SK-N-SH (cell line): ENCODE results near the gene GATC. TPM values are rescaled to one million over a fixed set of nuclear protein-coding genes. Genes with fewer than 3 reads are reported as not detected.

ENCODE experiments used
- CTCF ChIA-PET: fragments of 300-600, 350-600 bp; formaldehyde crosslinking; extraction: SDS; loops from one replicate; lab custom pipeline; 2021; lab: Yijun Ruan, JAX
- POLR2A ChIA-PET: fragments of 350-600 bp; sonication (Branson Sonifier 250); formaldehyde crosslinking; extraction: SDS; loops from one replicate; lab custom pipeline; 2020; ENCODE audit warnings: antibody characterized with exemption, inconsistent platforms; lab: Yijun Ruan, JAX
- DNase-seq: peaks from one replicate; pipeline ENCODE4 v3.0.0; 2012
- H2AFZ ChIP-seq: fragments of 200-600 bp; sonication (generic); 2 replicates; pipeline ENCODE4 v1.8.1; 2016; ENCODE audit warnings: antibody characterized with exemption, mild to moderate bottlenecking, low read depth
- H3F3A ChIP-seq: fragments of 200-600 bp; sonication (generic); replicated peaks from 2 replicates; pipeline ENCODE3; 2016; ENCODE audit warnings: antibody characterized with exemption, mild to moderate bottlenecking; ENCODE audit not compliant: insufficient read depth
- H3K27ac ChIP-seq, 2 experiments: fragments of 200-500 bp in 1 of 2; fragments of 200-600 bp in 1 of 2; sonication (Bioruptor generic) in 1 of 2; sonication (generic), shearing (Covaris generic) in 1 of 2; 2 replicates each; pipeline versions ENCODE4 v1.5.1 to v1.6.1; 2014 to 2016; ENCODE audit warnings: low read depth in 2 of 2, inconsistent platforms in 1 of 2, low read length in 1 of 2, mild to moderate bottlenecking in 1 of 2, mixed read lengths in 1 of 2
- H3K27me3 ChIP-seq: fragments of 200-600 bp; sonication (generic), shearing (Covaris generic); 2 replicates; pipeline ENCODE4 v1.6.1; 2016; ENCODE audit warnings: mixed run types; ENCODE audit not compliant: insufficient read depth
- H3K36me3 ChIP-seq, 2 experiments: fragments of 200-500 bp in 1 of 2; fragments of 200-600 bp in 1 of 2; sonication (Bioruptor generic) in 1 of 2; sonication (generic) in 1 of 2; replicated peaks in 1 of 2; 2 replicates each; pipeline versions ENCODE3 to v1.5.1; 2014 to 2016; ENCODE audit warnings: low read length in 1 of 2, mild to moderate bottlenecking in 1 of 2; ENCODE audit not compliant: insufficient read depth in 2 of 2, control insufficient read depth in 1 of 2
- H3K4me1 ChIP-seq, 2 experiments: fragments of 200-500 bp in 1 of 2; fragments of 200-600 bp in 1 of 2; sonication (Bioruptor generic) in 1 of 2; sonication (generic), shearing (Covaris generic) in 1 of 2; 2 replicates each; pipeline versions ENCODE4 v1.5.1 to v1.6.1; 2014 to 2016; ENCODE audit warnings: low read depth in 1 of 2, low read length in 1 of 2, mixed run types in 1 of 2; ENCODE audit not compliant: insufficient read depth in 2 of 2, control insufficient read depth in 1 of 2
- H3K4me2 ChIP-seq: fragments of 200-600 bp; sonication (generic), shearing (Covaris generic); 2 replicates; pipeline ENCODE4 v1.6.1; 2017; ENCODE audit warnings: mixed run types
- H3K4me3 ChIP-seq, 2 experiments: fragments of 200-500 bp in 1 of 2; fragments of 200-600 bp in 1 of 2; sonication (Bioruptor generic) in 1 of 2; sonication (generic), shearing (Covaris generic) in 1 of 2; 2 replicates each; pipeline versions ENCODE4 v1.5.1 to v1.8.1; 2014 to 2016; ENCODE audit warnings: low read depth in 2 of 2, inconsistent platforms in 1 of 2, low read length in 1 of 2, mild to moderate bottlenecking in 1 of 2, mixed read lengths in 1 of 2, moderate library complexity in 1 of 2
- H3K79me2 ChIP-seq: fragments of 200-600 bp; sonication (generic); 2 replicates; pipeline ENCODE4 v1.8.1; 2017; ENCODE audit warnings: mild to moderate bottlenecking; ENCODE audit not compliant: insufficient read depth
- H3K9ac ChIP-seq: fragments of 200-600 bp; sonication (generic); 2 replicates; pipeline ENCODE4 v1.6.1; 2017; ENCODE audit warnings: mixed run types
- H3K9me2 ChIP-seq: fragments of 200-600 bp; sonication (generic); 2 replicates; pipeline ENCODE4 v1.6.1; 2017; ENCODE audit warnings: mixed run types
- H3K9me3 ChIP-seq: fragments of 200-600 bp; sonication (generic); 2 replicates; pipeline ENCODE4 v1.6.1; 2017; ENCODE audit warnings: mixed run types, mild to moderate bottlenecking, moderate library complexity
- H4K20me1 ChIP-seq: fragments of 200-600 bp; sonication (generic); 2 replicates; pipeline ENCODE4 v1.6.1; 2017; ENCODE audit warnings: mild to moderate bottlenecking, mixed run types; ENCODE audit not compliant: insufficient read depth
- CHD2 ChIP-seq: fragments of 150-350 bp; IDR thresholded peaks from 2 replicates; pipeline ENCODE4 v1.6.1; 2018; ENCODE audit warnings: low read length; ENCODE audit not compliant: partially characterized antibody
- CTCF ChIP-seq: fragments of 200-600 bp; sonication (generic); IDR thresholded peaks from 2 replicates; pipeline ENCODE4 v1.6.1; 2017; ENCODE audit warnings: antibody characterized with exemption, mild to moderate bottlenecking, moderate library complexity
- ELF1 ChIP-seq: IDR thresholded peaks from 2 replicates; pipeline ENCODE4 v1.4.0; 2012
- FOSL2 ChIP-seq: IDR thresholded peaks from 2 replicates; pipeline ENCODE4 v1.4.0; 2012; ENCODE audit warnings: low read depth, mild to moderate bottlenecking, moderate library complexity, borderline replicate concordance
- FOXJ3 ChIP-seq: sonication (generic); formaldehyde crosslinking; IDR thresholded peaks from 2 replicates; pipeline ENCODE4 v1.5.1; 2020; ENCODE audit warnings: mild to moderate bottlenecking, missing genetic modification reagents
- GATA2 ChIP-seq: sonication (generic); formaldehyde crosslinking; IDR thresholded peaks from 2 replicates; pipeline ENCODE4 v1.5.0; 2020; ENCODE audit warnings: mild to moderate bottlenecking, missing genetic modification reagents
- IRF3 ChIP-seq: fragments of 150-350 bp; IDR thresholded peaks from 2 replicates; pipeline ENCODE4 v1.6.1; 2016; ENCODE audit warnings: mild to moderate bottlenecking, low read depth, low read length
- MAX ChIP-seq: IDR thresholded peaks from 2 replicates; pipeline ENCODE4 v1.4.0; 2012; ENCODE audit warnings: low read depth
- MEF2A ChIP-seq: IDR thresholded peaks from 2 replicates; pipeline ENCODE4 v1.4.0; 2012; ENCODE audit warnings: low read depth, borderline replicate concordance
- MXI1 ChIP-seq: IDR thresholded peaks from 2 replicates; pipeline ENCODE4 v1.6.1; 2012; ENCODE audit warnings: mild to moderate bottlenecking, low read depth, low read length, improper control_type of control experiment
- NRF1 ChIP-seq: IDR thresholded peaks from 2 replicates; pipeline ENCODE4 v1.6.1; 2012; ENCODE audit warnings: low read depth, mild to moderate bottlenecking, low read length
- POLR2AphosphoS5 ChIP-seq: IDR thresholded peaks from 2 replicates; pipeline ENCODE4 v1.6.1; 2012; ENCODE audit warnings: low read depth, low read length
- REST ChIP-seq: IDR thresholded peaks from 2 replicates; pipeline ENCODE4 v1.6.1; 2012; ENCODE audit warnings: mild to moderate bottlenecking, low read depth, low read length, moderate library complexity
- SMC3 ChIP-seq: IDR thresholded peaks from 2 replicates; pipeline ENCODE4 v1.6.1; 2012; ENCODE audit warnings: low read depth, low read length, improper control_type of control experiment
- USF2 ChIP-seq: fragments of 150-350 bp; IDR thresholded peaks from 2 replicates; pipeline ENCODE4 v1.6.1; 2017; ENCODE audit warnings: antibody characterized with exemption, low read length, low read depth, borderline replicate concordance
- WGBS: methylation state at CpG from one replicate; pipeline ENCODE4 v1.1.6; 2017; ENCODE audit warnings: low lambda C conversion rate; 5-methylcytosine and 5-hydroxymethylcytosine counted together
- polyA plus RNA-seq, 3 experiments: library from polyadenylated mRNA; depleted of rRNA; stranded (reverse); fragments of >200 nt; gene quantifications; 2 replicates each; pipeline ENCODE4 v1.2.3, GENCODE V29; 2012

The GATC gene
- polyA plus RNA-seq, 1 of the 3 experiments (the other 2 are of a cell fraction), result 10.6 TPM

GRCh38 chr12:120422892-120423456, 23.3 kb upstream of the GATC start:
- Histone ChIP-seq H3K9me2 (no peaks in the 10 kb centered on the region), H3K27ac (no peak overlapping the region), H3F3A (no peaks in the 10 kb centered on the region), H3K36me3 (no peaks in the 10 kb centered on the region), H3K9ac (no peak overlapping the region), H2AFZ (no peak overlapping the region), H4K20me1 (no peaks in the 10 kb centered on the region), H3K4me1 (no peaks in the 10 kb centered on the region), H3K79me2 (no peaks in the 10 kb centered on the region), H3K27me3 (no peaks in the 10 kb centered on the region; the same call in 1 of the 2 replicates), H3K4me2 (no peak overlapping the region), H3K4me3 (no peak overlapping the region), H3K9me3 (no peaks in the 10 kb centered on the region)
- 56% methylated on average over 7 of the region's 7 CpGs for WGBS
- DNase-seq, result no peak
- POLR2A ChIA-PET, result no interaction called here
- no peak for TF ChIP-seq MAX
- TF ChIP-seq USF2, result no peak
- no peak for TF ChIP-seq CHD2
- no peak for TF ChIP-seq CTCF
- no peak for TF ChIP-seq MXI1
- no peak for TF ChIP-seq GATA2
- no peak for TF ChIP-seq SMC3
- TF ChIP-seq POLR2AphosphoS5, result no peak
- TF ChIP-seq FOSL2, result no peak
- no peak for TF ChIP-seq IRF3
- no peak for TF ChIP-seq ELF1
- TF ChIP-seq FOXJ3 (CRISPR knock-in tag), result no peak
- no peak for TF ChIP-seq REST
- no peak for TF ChIP-seq NRF1
- TF ChIP-seq MEF2A, result no peak
- CTCF ChIA-PET, result no interaction called here
